GM15510 (cell line): ENCODE measurements around the gene MAP2K5.

Experiments used
- POLR2A ChIP-seq: IDR thresholded peaks from 3 replicates; pipeline ENCODE4 v1.6.1; 2011; ENCODE audit warnings: borderline replicate concordance; ENCODE audit not compliant: insufficient read length; ENCODE audit errors: extremely low read depth

MAP2K5 gene

DNA sequence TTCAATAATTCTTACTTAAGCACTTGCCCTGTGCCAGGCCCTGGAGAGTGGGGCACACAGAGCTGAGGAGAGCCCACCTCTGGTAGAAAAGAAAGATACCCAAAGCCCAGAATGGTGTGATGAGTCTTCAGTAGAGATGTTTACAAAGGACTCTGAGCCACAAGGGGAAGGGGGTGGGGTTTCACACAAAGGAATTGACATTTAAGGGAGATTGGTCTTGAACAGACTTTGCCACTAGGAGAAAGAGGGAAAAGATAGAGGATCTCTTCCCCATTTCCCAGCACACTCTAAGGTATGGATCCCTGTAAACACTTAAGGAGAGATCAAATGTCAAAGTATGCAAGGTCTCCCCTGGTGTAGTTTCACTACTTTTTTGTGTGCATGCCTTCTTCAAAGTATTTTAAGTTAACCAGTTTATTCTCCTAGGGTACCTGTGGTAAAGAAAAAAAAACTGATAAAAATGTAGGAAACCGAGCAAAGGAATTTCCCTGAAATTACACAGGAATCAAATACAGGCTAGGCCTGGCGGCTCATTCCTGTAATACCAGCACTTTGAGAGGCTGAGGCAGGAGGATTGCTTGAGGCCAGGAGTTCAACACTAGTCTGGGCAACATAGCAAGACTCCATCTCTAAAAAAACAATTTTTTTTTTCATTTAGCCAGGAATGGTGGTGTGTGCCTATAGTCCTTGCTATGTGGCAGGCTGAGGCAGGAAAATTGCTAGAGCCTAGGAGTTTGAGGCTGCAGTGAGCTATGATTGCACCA, 165.2 kb downstream of the MAP2K5 start:
- TF ChIP-seq POLR2A, result no peak

DNA sequence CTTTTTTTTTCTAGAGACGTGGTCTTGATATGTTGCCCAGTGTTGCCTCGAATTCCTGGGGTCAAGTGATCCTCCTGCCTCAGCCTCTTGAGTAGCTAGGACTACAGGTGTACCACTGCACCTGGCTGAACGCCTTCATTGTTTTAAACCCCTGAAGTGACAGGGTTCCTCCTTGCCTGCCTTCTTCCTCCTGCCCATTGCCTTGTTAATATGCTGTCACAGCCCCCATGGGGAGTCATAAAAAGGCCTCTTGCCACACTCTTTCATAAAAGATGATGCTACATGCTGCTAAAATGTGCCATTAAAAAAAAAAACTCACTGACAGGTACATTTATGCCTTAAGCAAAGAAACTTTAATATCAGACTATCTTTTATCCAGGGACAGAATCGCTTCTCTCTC, 166.0 kb downstream of the MAP2K5 start:
- TF ChIP-seq POLR2A, result no peak

GRCh38 chr15:67715170-67715569, 172.7 kb downstream of the MAP2K5 start:
- no peak for TF ChIP-seq POLR2A

GRCh38 chr15:67716171-67716570, 173.7 kb downstream of the MAP2K5 start:
- no peak for TF ChIP-seq POLR2A

DNA sequence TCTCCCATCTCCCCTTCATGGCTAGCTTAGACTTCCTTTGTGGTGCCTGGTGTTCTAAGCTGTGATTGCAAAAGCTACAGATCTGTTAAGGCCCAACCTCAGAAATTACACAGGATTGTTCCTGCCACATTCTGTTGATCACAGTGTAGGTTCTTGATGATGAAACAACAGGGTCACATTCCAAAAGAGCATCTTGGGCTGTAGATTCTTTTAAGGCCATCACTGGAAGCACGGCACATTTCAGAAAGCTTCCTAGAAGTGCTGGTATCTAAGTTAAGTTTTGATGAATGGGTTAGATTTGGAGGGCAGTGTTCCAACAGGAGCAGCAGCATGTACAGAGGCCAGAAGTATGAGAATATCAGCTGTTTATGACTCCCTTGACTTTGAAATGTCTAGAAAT, 175.3 kb downstream of the MAP2K5 start:
- no peak for TF ChIP-seq POLR2A

GRCh38 chr15:67719330-67719959, 176.9 kb downstream of the MAP2K5 start:
- no peak for TF ChIP-seq POLR2A

- no peak for TF ChIP-seq POLR2A
These were observed 178.2 kb downstream of the MAP2K5 start for GRCh38 chr15:67720556-67721175.

DNA sequence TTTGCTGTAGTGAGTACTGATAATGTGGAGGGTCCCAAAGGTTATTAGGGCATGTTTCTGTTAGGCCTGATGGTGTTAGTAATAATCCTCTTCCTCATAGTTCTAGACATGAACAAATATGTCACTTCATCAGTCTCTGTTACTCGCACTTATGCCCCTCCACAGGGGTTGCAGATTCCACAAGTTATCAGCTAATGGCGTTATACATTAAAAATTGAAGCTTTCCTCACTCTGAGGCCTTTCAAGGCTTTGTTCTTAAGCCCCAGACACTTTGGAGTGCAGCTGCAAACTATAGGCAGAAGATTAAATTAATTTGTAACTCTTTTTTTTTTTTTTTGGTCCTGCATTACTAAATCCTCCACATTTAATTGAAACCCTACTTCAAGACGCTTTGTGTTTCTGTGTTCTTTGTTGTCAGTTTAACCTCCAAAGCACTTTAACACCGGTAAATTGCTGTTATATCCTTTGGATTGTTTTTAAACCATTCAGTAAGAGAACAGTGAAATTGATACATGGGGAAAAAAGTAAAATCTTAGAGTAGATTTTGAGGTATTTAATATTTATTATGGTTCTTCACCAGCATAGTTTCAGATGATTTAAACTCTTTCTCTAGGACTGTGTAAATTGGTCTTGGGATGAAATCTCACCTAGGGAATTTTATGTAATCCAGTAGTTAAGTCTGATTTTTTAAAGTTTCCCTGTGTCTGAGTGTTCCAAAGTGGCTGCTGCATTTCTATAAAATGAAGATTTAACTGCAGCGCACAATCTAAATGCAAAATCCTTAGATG, 179.7 kb downstream of the MAP2K5 start:
- TF ChIP-seq POLR2A, result no peak

- TF ChIP-seq POLR2A, result no peak
These were observed 181.0 kb downstream of the MAP2K5 start for GRCh38 chr15:67723294-67724024.

- no peak for TF ChIP-seq POLR2A
These were observed 182.3 kb downstream of the MAP2K5 start for GRCh38 chr15:67724691-67725375.

DNA sequence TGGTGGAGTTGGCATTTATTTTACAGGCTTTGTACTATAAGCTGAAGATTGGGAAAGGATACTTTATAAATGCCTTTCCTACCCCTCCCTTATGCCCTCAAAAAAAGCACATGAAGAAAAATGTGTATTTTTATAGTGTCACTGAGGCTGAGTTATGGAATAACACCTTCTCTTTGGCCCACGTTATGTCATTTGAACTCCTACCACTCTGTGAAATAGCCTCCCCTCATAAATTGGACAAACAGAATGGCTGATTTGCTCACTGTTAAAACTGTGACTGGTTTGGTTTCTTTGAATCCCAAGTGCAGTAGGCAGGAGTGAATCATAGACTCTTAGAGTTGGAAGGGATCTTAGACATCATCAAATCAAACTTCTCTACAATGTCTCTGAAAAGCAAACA, 187.6 kb downstream of the MAP2K5 start:
- TF ChIP-seq POLR2A, result no peak

GRCh38 chr15:67731112-67731721, 188.7 kb downstream of the MAP2K5 start:
- TF ChIP-seq POLR2A, result no peak

DNA sequence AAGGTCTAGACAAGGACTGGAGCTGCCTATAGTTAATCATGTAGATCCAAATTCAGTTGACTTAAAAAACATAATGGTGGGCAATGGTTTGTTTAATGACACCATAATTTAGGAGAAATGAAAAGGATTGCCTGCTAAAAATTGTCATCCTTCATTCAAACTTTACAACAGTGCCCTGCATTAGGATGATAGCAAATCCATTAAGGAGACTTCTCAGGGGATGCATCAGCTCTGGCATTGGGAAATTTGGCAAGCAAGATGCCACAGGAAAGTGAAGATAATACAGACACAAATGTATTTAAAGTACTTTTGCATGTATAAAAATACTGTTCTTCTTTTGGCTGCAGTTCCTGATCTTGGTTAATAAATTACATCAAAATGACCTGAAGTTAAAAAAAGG, 189.7 kb downstream of the MAP2K5 start:
- TF ChIP-seq POLR2A, result no peak
